Osteocyte (in vitro differentiated cells): Measurements from ENCODE around the gene VSX1. TPM values are rescaled to one million over a fixed set of nuclear protein-coding genes. Genes with fewer than 3 reads are reported as not detected.

Experiments
- DNase-seq: peaks from one replicate; pipeline ENCODE4 v3.0.0; 2021; ENCODE audit warnings: mixed read lengths; ENCODE audit not compliant: unreplicated experiment; ENCODE audit errors: extremely low spot score
- H3K27ac Mint-ChIP-seq: one replicate; pipeline ENCODE4 v1.8.0; 2021; ENCODE audit warnings: mild to moderate bottlenecking, mixed read lengths; ENCODE audit not compliant: unreplicated experiment
- H3K27me3 Mint-ChIP-seq: one replicate; pipeline ENCODE4 v1.8.0; 2021; ENCODE audit warnings: mixed read lengths; ENCODE audit not compliant: unreplicated experiment
- H3K36me3 Mint-ChIP-seq: one replicate; pipeline ENCODE4 v1.8.0; 2021; ENCODE audit warnings: mixed read lengths; ENCODE audit not compliant: unreplicated experiment
- H3K4me1 Mint-ChIP-seq: one replicate; pipeline ENCODE4 v1.8.0; 2021; ENCODE audit warnings: mixed read lengths; ENCODE audit not compliant: unreplicated experiment
- H3K4me3 Mint-ChIP-seq: one replicate; pipeline ENCODE4 v1.8.0; 2021; ENCODE audit warnings: mild to moderate bottlenecking, moderate library complexity, mixed read lengths; ENCODE audit not compliant: unreplicated experiment
- H3K9me3 Mint-ChIP-seq: one replicate; pipeline ENCODE4 v1.8.0; 2021; ENCODE audit warnings: mixed read lengths; ENCODE audit not compliant: unreplicated experiment
- CTCF ChIP-seq: fragments of 200-600 bp; sonication (generic); IDR thresholded peaks from 2 replicates; pipeline ENCODE4 v1.5.0; 2021; ENCODE audit warnings: antibody characterized with exemption, mild to moderate bottlenecking, moderate library complexity
- total RNA-seq: library from RNA; stranded (reverse); gene quantifications from 2 replicates; pipeline ENCODE4 v1.2.1, GENCODE V29; 2021

The VSX1 gene
- total RNA-seq, 1 donor from 2014 or later: not detected

- H3K27me3 Mint-ChIP-seq: peaks cover 79% of the 10 kb centered on the region
- TF ChIP-seq CTCF: no peak
- DNase-seq: no peak
- H3K36me3 Mint-ChIP-seq: no peaks in the 10 kb centered on the region
- no peaks in the 10 kb centered on the region for H3K9me3 Mint-ChIP-seq
- peaks cover 20% of the 10 kb centered on the region for H3K4me1 Mint-ChIP-seq
- no peak overlapping the region for H3K27ac Mint-ChIP-seq
- H3K4me3 Mint-ChIP-seq: no peak overlapping the region
Measured at GRCh38 chr20:25087186-25087929, 5.4 kb upstream of the VSX1 start.

- H3K4me3 Mint-ChIP-seq: no peak overlapping the region
- no peaks in the 10 kb centered on the region for H3K9me3 Mint-ChIP-seq
- peaks cover 76% of the 10 kb centered on the region for H3K27me3 Mint-ChIP-seq
- H3K36me3 Mint-ChIP-seq: peaks cover under 1% of the 10 kb centered on the region
- no peak for TF ChIP-seq CTCF
- no peak for DNase-seq
- peaks cover 25% of the 10 kb centered on the region for H3K4me1 Mint-ChIP-seq
- no peak overlapping the region for H3K27ac Mint-ChIP-seq
Measured at GRCh38 chr20:25085756-25086495, 4.0 kb upstream of the VSX1 start.

GRCh38 chr20:25084626-25085187, 2.8 kb upstream of the VSX1 start:
- no peak for TF ChIP-seq CTCF
- Mint-ChIP-seq H3K4me3 (no peak overlapping the region), H3K27ac (no peak overlapping the region), H3K9me3 (no peaks in the 10 kb centered on the region), H3K4me1 (peaks cover 25% of the 10 kb centered on the region), H3K36me3 (peaks cover 2% of the 10 kb centered on the region), H3K27me3 (peaks cover 84% of the 10 kb centered on the region)
- DNase-seq: peak; percentile 76

GRCh38 chr20:25083773-25084625, 2.1 kb upstream of the VSX1 start:
- H3K9me3 Mint-ChIP-seq: no peaks in the 10 kb centered on the region
- H3K4me1 Mint-ChIP-seq: peaks cover 25% of the 10 kb centered on the region
- DNase-seq: peak; percentile 84
- no peak overlapping the region for H3K27ac Mint-ChIP-seq
- H3K4me3 Mint-ChIP-seq: peak overlapping the region; percentile 60
- peak; percentile 68 for TF ChIP-seq CTCF
- H3K27me3 Mint-ChIP-seq: peaks cover 82% of the 10 kb centered on the region
- peaks cover 2% of the 10 kb centered on the region for H3K36me3 Mint-ChIP-seq
